ENCODE results near the gene SERINC1. TPM values are rescaled to one million over a fixed set of nuclear protein-coding genes. Genes with fewer than 3 reads are reported as not detected.

SERINC1 gene
- total RNA-seq, result 102 and 174 TPM in 2 replicates

DNA sequence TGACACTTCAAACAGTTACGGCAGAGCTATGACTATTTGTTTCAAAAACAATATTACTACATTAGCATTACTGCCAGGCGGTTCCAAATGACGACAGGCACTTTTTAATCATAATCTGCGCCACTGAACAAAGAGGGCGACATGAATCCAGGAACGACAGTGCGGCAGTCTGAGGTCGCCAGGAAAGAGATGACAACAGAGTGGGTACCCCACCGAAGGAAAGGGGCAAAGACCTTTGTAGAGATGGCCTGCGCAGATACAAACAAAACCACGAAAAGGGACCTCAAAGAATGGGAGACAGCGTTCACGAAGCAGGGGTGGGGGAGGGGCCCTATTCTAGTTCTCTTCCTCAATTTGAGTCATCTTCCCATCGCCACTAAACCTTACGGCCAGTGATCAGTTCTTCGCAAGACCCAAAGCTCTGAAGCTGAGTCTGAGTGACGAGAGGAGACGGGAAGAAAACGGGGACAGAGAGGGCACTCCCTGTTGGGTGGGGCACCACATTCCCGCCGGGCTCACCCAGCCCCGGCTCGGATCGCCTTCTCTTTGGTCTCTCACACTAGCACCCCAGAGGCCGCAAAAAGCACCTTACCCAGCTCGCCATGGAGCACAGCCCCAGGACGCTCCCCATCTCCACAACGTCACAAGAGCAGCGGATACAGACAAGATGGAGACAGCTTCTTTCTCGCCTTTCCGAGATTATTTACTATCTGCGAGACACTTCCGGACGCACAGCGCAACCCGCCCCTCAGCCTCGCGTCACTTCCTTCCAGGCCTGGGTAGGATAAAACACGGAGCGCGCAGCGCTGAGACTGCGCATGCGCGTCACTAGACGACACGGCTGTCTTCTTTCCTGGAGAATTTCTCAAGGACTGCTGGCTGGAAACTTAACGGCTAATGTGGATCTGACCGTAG is at the start of gene SERINC1:
TSS of gene SERINC1 (minus strand) at position 701 of the 915 bp plus-strand sequence. CDS start at position 631, 70 bp downstream.

DNA sequence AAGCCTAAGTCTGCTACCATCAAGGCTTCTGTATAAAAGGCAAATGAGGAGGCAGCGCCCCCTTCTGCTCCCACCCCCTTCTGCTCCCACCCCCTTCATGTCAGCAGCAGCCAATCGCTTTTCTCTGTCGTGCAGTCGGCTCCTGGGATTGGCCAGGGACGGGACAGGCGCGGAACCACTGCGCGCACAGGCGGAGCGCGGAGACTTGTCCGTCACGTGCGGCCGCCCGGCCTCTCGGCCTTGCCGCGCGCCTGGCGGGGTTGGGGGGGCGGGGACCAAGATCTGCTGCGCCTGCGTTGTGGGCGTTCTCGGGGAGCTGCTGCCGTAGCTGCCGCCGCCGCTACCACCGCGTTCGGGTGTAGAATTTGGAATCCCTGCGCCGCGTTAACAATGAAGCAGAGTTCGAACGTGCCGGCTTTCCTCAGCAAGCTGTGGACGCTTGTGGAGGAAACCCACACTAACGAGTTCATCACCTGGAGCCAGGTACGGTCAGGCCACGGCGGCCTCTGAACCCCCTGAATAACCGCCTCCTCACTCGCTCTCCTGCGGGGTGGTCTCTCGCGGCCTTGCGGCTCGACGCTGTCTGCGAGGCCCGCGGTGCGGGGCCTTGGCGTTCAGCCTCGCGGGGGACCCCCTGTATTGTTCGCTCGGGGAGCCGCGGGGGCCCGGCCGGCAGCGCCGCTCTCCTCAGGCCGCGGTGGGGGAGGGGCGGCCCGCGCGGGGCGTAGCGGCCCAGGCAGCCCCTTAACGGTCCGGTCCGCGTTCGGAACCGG is 72.1 kb downstream of the SERINC1 start, which contains the start of gene HSF2:
TSS of gene HSF2 (plus strand) at position 305 of the 773 bp plus-strand sequence. CDS start at position 391, 86 bp downstream.

Other genes with a start within 250 kb of the SERINC1 start
- gene HSF2, start 72.2 kb downstream of the SERINC1 start, total RNA-seq, result 12.1 and 15.8 TPM in 2 replicates
- gene PKIB, start 138.6 kb upstream of the SERINC1 start, total RNA-seq, result 1.9 and 2.6 TPM in 2 replicates